H1 (cell line): ENCODE data around the gene NOC2L. TPM values are rescaled to one million over a fixed set of nuclear protein-coding genes. Genes with fewer than 3 reads are reported as not detected.

Source experiments
- CBX8 ChIP-seq: fragments of 300-800, 300-1000 bp; sonication (generic); IDR thresholded peaks from 2 replicates; pipeline ENCODE4 v1.7.1; 2016; ENCODE audit warnings: low read depth, low read length, borderline replicate concordance
- EP300 ChIP-seq, 2 experiments: IDR thresholded peaks; 1 replicate in 1 of 2; 2 replicates in 1 of 2; pipeline ENCODE4 v1.6.1; 2011 to 2012; ENCODE audit warnings: low read depth in 2 of 2, low read length in 2 of 2, mild to moderate bottlenecking in 2 of 2, borderline replicate concordance in 1 of 2, inconsistent platforms in 1 of 2, moderate library complexity in 1 of 2
- POU5F1 ChIP-seq: IDR thresholded peaks from 2 replicates; pipeline ENCODE4 v1.6.1; 2011; ENCODE audit warnings: low read depth, mild to moderate bottlenecking, low read length, moderate library complexity
- SIX5 ChIP-seq: IDR thresholded peaks from 2 replicates; pipeline ENCODE4 v1.6.1; 2011; ENCODE audit warnings: mild to moderate bottlenecking, low read depth, low read length
- SP2 ChIP-seq: IDR thresholded peaks from 2 replicates; pipeline ENCODE4 v1.6.1; 2012; ENCODE audit warnings: mild to moderate bottlenecking, low read length, inconsistent platforms
- YY1 ChIP-seq: IDR thresholded peaks from 2 replicates; pipeline ENCODE4 v1.6.1; 2011; ENCODE audit warnings: low read depth, mild to moderate bottlenecking, low read length
- polyA plus RNA-seq, 7 experiments: library from polyadenylated mRNA; depleted of rRNA in 3 of 7; stranded (reverse) in 5 of 7; unstranded in 2 of 7; fragments of >200 nt in 5 of 7; fragments of 200-250 nt in 2 of 7; gene quantifications; 1 replicate in 5 of 7; 2 replicates in 1 of 7; 4 replicates in 1 of 7; pipeline versions ENCODE4 v1.2.1 to v1.2.3, GENCODE V29; 2011 to 2013; ENCODE audit warnings: missing spikeins in 2 of 7, mixed read lengths in 2 of 7
- total RNA-seq: library from RNA; stranded (reverse); fragmentation: NEBNext Ultra II Directional; extraction: Animal tissue kit (Norgen Biotek cat#: 25700); gene quantifications from 2 replicates; pipeline ENCODE4 v1.2.1, GENCODE V29; 2021
- TF ChIP-seq, protein P1 (sequence below): fragments of 300-600 bp; sonication (generic); IDR thresholded peaks from 2 replicates; pipeline ENCODE4 v1.7.1; 2012; ENCODE audit warnings: low read length, moderate library complexity, mild to moderate bottlenecking, inconsistent platforms; ENCODE audit not compliant: insufficient replicate concordance
- TF ChIP-seq, protein P2 (sequence below): IDR thresholded peaks from 2 replicates; pipeline ENCODE4 v1.6.1; 2012; ENCODE audit warnings: inconsistent platforms

NOC2L gene
- total and polyA plus RNA-seq, 2 of the 8 experiments (the other 6 are each of a cell fraction or from before 2014, with no cell fraction given), result 74.7 to 130 TPM

DNA sequence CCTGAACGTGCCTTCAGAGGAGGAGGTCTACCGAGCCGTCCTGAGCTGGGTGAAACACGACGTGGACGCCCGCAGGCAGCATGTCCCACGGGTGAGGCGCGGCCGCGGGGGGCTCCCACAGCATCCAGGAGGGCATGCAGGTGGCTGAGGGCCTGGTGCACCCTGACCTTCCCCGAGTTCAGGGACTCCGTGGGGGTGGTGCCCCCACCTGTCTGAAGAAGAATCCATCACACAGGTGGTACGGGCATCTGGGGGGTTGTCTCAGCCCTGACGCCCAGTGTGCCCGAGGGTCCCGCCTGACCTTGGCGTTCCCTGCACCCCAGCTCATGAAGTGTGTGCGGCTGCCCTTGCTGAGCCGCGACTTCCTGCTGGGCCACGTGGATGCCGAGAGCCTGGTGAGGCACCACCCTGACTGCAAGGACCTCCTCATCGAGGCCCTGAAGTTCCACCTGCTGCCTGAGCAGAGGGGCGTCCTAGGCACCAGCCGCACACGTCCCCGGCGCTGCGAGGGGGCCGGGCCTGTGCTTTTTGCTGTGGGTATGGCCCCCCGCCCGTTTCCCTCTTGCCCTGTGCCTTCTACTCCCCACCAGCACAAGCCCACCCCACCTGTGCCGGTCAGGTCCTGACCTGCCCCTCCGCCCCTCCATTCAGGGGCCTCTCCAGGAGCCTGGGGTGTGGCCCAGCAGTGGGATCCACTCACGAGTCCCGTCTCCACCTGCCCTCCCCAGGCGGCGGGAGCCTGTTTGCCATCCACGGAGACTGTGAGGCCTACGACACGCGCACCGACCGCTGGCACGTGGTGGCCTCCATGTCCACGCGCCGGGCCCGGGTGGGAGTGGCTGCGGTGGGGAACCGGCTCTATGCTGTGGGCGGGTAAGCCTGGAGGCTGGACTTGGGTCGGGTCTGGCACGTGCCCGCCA lies 3.6 kb upstream of the NOC2L start (continued):
- TF ChIP-seq, protein P1, sequence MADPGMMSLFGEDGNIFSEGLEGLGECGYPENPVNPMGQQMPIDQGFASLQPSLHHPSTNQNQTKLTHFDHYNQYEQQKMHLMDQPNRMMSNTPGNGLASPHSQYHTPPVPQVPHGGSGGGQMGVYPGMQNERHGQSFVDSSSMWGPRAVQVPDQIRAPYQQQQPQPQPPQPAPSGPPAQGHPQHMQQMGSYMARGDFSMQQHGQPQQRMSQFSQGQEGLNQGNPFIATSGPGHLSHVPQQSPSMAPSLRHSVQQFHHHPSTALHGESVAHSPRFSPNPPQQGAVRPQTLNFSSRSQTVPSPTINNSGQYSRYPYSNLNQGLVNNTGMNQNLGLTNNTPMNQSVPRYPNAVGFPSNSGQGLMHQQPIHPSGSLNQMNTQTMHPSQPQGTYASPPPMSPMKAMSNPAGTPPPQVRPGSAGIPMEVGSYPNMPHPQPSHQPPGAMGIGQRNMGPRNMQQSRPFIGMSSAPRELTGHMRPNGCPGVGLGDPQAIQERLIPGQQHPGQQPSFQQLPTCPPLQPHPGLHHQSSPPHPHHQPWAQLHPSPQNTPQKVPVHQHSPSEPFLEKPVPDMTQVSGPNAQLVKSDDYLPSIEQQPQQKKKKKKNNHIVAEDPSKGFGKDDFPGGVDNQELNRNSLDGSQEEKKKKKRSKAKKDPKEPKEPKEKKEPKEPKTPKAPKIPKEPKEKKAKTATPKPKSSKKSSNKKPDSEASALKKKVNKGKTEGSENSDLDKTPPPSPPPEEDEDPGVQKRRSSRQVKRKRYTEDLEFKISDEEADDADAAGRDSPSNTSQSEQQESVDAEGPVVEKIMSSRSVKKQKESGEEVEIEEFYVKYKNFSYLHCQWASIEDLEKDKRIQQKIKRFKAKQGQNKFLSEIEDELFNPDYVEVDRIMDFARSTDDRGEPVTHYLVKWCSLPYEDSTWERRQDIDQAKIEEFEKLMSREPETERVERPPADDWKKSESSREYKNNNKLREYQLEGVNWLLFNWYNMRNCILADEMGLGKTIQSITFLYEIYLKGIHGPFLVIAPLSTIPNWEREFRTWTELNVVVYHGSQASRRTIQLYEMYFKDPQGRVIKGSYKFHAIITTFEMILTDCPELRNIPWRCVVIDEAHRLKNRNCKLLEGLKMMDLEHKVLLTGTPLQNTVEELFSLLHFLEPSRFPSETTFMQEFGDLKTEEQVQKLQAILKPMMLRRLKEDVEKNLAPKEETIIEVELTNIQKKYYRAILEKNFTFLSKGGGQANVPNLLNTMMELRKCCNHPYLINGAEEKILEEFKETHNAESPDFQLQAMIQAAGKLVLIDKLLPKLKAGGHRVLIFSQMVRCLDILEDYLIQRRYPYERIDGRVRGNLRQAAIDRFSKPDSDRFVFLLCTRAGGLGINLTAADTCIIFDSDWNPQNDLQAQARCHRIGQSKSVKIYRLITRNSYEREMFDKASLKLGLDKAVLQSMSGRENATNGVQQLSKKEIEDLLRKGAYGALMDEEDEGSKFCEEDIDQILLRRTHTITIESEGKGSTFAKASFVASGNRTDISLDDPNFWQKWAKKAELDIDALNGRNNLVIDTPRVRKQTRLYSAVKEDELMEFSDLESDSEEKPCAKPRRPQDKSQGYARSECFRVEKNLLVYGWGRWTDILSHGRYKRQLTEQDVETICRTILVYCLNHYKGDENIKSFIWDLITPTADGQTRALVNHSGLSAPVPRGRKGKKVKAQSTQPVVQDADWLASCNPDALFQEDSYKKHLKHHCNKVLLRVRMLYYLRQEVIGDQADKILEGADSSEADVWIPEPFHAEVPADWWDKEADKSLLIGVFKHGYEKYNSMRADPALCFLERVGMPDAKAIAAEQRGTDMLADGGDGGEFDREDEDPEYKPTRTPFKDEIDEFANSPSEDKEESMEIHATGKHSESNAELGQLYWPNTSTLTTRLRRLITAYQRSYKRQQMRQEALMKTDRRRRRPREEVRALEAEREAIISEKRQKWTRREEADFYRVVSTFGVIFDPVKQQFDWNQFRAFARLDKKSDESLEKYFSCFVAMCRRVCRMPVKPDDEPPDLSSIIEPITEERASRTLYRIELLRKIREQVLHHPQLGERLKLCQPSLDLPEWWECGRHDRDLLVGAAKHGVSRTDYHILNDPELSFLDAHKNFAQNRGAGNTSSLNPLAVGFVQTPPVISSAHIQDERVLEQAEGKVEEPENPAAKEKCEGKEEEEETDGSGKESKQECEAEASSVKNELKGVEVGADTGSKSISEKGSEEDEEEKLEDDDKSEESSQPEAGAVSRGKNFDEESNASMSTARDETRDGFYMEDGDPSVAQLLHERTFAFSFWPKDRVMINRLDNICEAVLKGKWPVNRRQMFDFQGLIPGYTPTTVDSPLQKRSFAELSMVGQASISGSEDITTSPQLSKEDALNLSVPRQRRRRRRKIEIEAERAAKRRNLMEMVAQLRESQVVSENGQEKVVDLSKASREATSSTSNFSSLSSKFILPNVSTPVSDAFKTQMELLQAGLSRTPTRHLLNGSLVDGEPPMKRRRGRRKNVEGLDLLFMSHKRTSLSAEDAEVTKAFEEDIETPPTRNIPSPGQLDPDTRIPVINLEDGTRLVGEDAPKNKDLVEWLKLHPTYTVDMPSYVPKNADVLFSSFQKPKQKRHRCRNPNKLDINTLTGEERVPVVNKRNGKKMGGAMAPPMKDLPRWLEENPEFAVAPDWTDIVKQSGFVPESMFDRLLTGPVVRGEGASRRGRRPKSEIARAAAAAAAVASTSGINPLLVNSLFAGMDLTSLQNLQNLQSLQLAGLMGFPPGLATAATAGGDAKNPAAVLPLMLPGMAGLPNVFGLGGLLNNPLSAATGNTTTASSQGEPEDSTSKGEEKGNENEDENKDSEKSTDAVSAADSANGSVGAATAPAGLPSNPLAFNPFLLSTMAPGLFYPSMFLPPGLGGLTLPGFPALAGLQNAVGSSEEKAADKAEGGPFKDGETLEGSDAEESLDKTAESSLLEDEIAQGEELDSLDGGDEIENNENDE, result no peak
- TF ChIP-seq YY1 (no peak), POU5F1 (no peak), SP2 (no peak), SIX5 (no peak), CBX8 (no peak), EP300 (IDR thresholded peaks at IDR 0.05; ENCODE audit: borderline replicate concordance in 1 of 2, low read depth in 2 of 2, low read length in 2 of 2) (no peak)
- TF ChIP-seq, protein P2, sequence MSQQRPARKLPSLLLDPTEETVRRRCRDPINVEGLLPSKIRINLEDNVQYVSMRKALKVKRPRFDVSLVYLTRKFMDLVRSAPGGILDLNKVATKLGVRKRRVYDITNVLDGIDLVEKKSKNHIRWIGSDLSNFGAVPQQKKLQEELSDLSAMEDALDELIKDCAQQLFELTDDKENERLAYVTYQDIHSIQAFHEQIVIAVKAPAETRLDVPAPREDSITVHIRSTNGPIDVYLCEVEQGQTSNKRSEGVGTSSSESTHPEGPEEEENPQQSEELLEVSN, result no peak
